Liver (tissue), 9 donors: ENCODE results near the gene PCSK1N. TPM values are rescaled to one million over a fixed set of nuclear protein-coding genes. Genes with fewer than 3 reads are reported as not detected.

Experiments
- DNase-seq: peaks from one replicate; pipeline ENCODE4 v3.0.0-alpha.2; 2017; ENCODE audit warnings: low spot score
- H3K27ac ChIP-seq, 2 donors: one replicate each; pipeline ENCODE4 v1.7.0; 2013; ENCODE audit warnings: inconsistent platforms in 2 of 2, low read length in 2 of 2, control low read depth in 1 of 2, low read depth in 1 of 2, mild to moderate bottlenecking in 1 of 2
- H3K27me3 ChIP-seq, 4 donors: one replicate each; pipeline versions ENCODE4 v1.6.1 to v1.7.0; 2013; ENCODE audit warnings: low read length in 3 of 4, inconsistent platforms in 1 of 4, mild to moderate bottlenecking in 1 of 4, moderate library complexity in 1 of 4; ENCODE audit not compliant: control insufficient read depth in 4 of 4, insufficient read depth in 4 of 4
- H3K36me3 ChIP-seq, 4 donors: one replicate each; pipeline versions ENCODE4 v1.6.1 to v1.7.0; 2013; ENCODE audit warnings: low read length in 3 of 4, mild to moderate bottlenecking in 3 of 4, low read depth in 1 of 4, moderate library complexity in 1 of 4; ENCODE audit not compliant: control insufficient read depth in 4 of 4, insufficient read depth in 3 of 4
- H3K4me1 ChIP-seq, 4 donors: one replicate each; pipeline versions ENCODE4 v1.6.1 to v1.7.0; 2013; ENCODE audit warnings: low read length in 3 of 4, mild to moderate bottlenecking in 3 of 4, moderate library complexity in 1 of 4; ENCODE audit not compliant: control insufficient read depth in 4 of 4, insufficient read depth in 4 of 4
- H3K4me3 ChIP-seq, 3 donors: one replicate each; pipeline versions ENCODE4 v1.6.1 to v1.7.0; 2013; ENCODE audit warnings: low read length in 3 of 3, control low read depth in 1 of 3, low read depth in 1 of 3, mild to moderate bottlenecking in 1 of 3
- H3K9ac ChIP-seq, 2 donors: one replicate each; pipeline ENCODE4 v1.7.0; 2013; ENCODE audit warnings: low read length in 2 of 2, mild to moderate bottlenecking in 2 of 2, moderate library complexity in 2 of 2, control low read depth in 1 of 2, low read depth in 1 of 2
- H3K9me3 ChIP-seq, 4 donors: one replicate each; pipeline versions ENCODE4 v1.6.1 to v1.7.0; 2013; ENCODE audit warnings: low read length in 3 of 4; ENCODE audit not compliant: control insufficient read depth in 4 of 4
- ATF3 ChIP-seq: IDR thresholded peaks from 2 replicates; pipeline ENCODE4 v1.6.1; 2016; ENCODE audit warnings: antibody characterized with exemption
- EGR1 ChIP-seq, 2 donors: IDR thresholded peaks; 2 replicates each; pipeline ENCODE4 v1.6.1; 2016 to 2018; ENCODE audit warnings: antibody characterized with exemption in 2 of 2, low read depth in 2 of 2
- FOXA1 ChIP-seq: IDR thresholded peaks from 2 replicates; pipeline ENCODE4 v1.6.1; 2016; ENCODE audit warnings: antibody characterized with exemption
- FOXA2 ChIP-seq: IDR thresholded peaks from 2 replicates; pipeline ENCODE4 v1.6.1; 2016; ENCODE audit warnings: antibody characterized with exemption
- GABPA ChIP-seq, 2 donors: IDR thresholded peaks in 1 of 2; conservative IDR thresholded peaks in 1 of 2; 2 replicates each; pipeline ENCODE4 v1.6.1; 2016; ENCODE audit warnings: antibody characterized with exemption in 2 of 2, mild to moderate bottlenecking in 1 of 2, moderate library complexity in 1 of 2
- HNF4A ChIP-seq, 2 donors: conservative IDR thresholded peaks; 2 replicates each; pipeline ENCODE4 v1.6.1; 2016; ENCODE audit warnings: antibody characterized with exemption in 2 of 2, mild to moderate bottlenecking in 2 of 2
- HNF4G ChIP-seq: IDR thresholded peaks from 2 replicates; pipeline ENCODE4 v1.6.1; 2016; ENCODE audit warnings: antibody characterized with exemption
- JUND ChIP-seq, 2 donors: IDR thresholded peaks; 2 replicates each; pipeline ENCODE4 v1.6.1; 2016; ENCODE audit warnings: antibody characterized with exemption in 2 of 2
- MAX ChIP-seq: IDR thresholded peaks from 2 replicates; pipeline ENCODE4 v1.6.1; 2016; ENCODE audit warnings: antibody characterized with exemption
- NR2F2 ChIP-seq: IDR thresholded peaks from 2 replicates; pipeline ENCODE4 v1.6.1; 2016; ENCODE audit warnings: antibody characterized with exemption
- RAD21 ChIP-seq, 2 donors: IDR thresholded peaks; 2 replicates each; pipeline ENCODE4 v1.6.1; 2016; ENCODE audit warnings: antibody characterized with exemption in 2 of 2, mild to moderate bottlenecking in 2 of 2
- RXRA ChIP-seq, 2 donors: IDR thresholded peaks; 2 replicates each; pipeline ENCODE4 v1.6.1; 2017 to 2018; ENCODE audit warnings: antibody characterized with exemption in 2 of 2, mild to moderate bottlenecking in 1 of 2
- SP1 ChIP-seq: IDR thresholded peaks from 2 replicates; pipeline ENCODE4 v1.6.1; 2018; ENCODE audit warnings: antibody characterized with exemption, mild to moderate bottlenecking
- TAF1 ChIP-seq: conservative IDR thresholded peaks from 2 replicates; pipeline ENCODE4 v1.6.1; 2016; ENCODE audit warnings: antibody characterized with exemption, mild to moderate bottlenecking
- YY1 ChIP-seq: IDR thresholded peaks from 2 replicates; pipeline ENCODE4 v1.6.1; 2016; ENCODE audit warnings: antibody characterized with exemption, mild to moderate bottlenecking
- WGBS: extraction: QIAGEN DNeasy Blood & Tissue Kit; methylation state at CpG from one replicate; pipeline ENCODE4 v1.1.7; 2013; 5-methylcytosine and 5-hydroxymethylcytosine counted together
- polyA plus RNA-seq, 2 donors: library from polyadenylated mRNA; stranded (reverse) in 1 of 2; unstranded in 1 of 2; fragments of 200-250 nt in 1 of 2; fragments of >200 nt in 1 of 2; fragmentation: Nextera tagmentation in 1 of 2; extraction: Ambion mirVana in 1 of 2; gene quantifications; one replicate each; pipeline versions ENCODE4 v1.2.1 to v1.2.3, GENCODE V29; 2013 to 2015
- total RNA-seq, 2 donors: library from RNA; depleted of rRNA; stranded (reverse); fragments of >200 nt; gene quantifications; one replicate each; pipeline ENCODE4 v1.2.3, GENCODE V29; 2014
- TF ChIP-seq, protein P1 (sequence below): IDR thresholded peaks from 2 replicates; pipeline ENCODE4 v1.6.1; 2016; ENCODE audit warnings: antibody characterized with exemption, mild to moderate bottlenecking
- TF ChIP-seq, protein P2 (sequence below): IDR thresholded peaks from 2 replicates; pipeline ENCODE4 v1.6.1; 2016; ENCODE audit warnings: antibody characterized with exemption
- TF ChIP-seq, protein P3 (sequence below): fragments of 150-350 bp; IDR thresholded peaks from 2 replicates; pipeline ENCODE4 v1.5.1; 2017; ENCODE audit warnings: improper control_type of control experiment, low read depth, low read length; ENCODE audit not compliant: missing input control
- donor health status: healthy.
- donor health status: healthy.
- donor health status: healthy.
- donor health status: healthy.
- donor health status: healthy.

PCSK1N gene
- total and polyA plus RNA-seq, 4 donors = 0.05 to 5.4 (median 0.92) TPM

DNA sequence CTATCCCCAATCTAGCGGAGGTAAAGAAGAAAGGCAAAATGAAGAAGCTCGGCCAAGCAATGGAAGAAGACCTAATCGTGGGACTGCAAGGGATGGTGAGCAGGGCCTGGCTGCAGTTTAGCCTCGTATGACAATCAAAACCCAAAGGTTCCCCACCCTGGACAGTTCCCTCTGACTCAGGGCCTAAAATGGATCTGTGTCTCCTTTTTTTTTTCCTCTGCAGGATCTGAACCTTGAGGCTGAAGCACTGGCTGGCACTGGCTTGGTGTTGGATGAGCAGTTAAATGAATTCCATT is 32.6 kb downstream of the PCSK1N start:
- H3K4me3 ChIP-seq = peak overlapping the region; percentile 15 to 74 (median 62)
- H3K27me3 ChIP-seq = no peaks in the 10 kb centered on the region
- WGBS = 22% methylated on average over 4 of the region's 4 CpGs
- H3K27ac ChIP-seq = peak overlapping the region; percentile 95 to 96
- no peaks in the 10 kb centered on the region for H3K9me3 ChIP-seq
- no peak for DNase-seq
- H3K36me3 ChIP-seq = peaks cover 0 to 9% (median 4%) of the 10 kb centered on the region in 4 donors
- H3K4me1 ChIP-seq = peaks cover 2 to 14% (median 5%) of the 10 kb centered on the region in 4 donors
- TF ChIP-seq ATF3 = no peak
- TF ChIP-seq, protein P1, sequence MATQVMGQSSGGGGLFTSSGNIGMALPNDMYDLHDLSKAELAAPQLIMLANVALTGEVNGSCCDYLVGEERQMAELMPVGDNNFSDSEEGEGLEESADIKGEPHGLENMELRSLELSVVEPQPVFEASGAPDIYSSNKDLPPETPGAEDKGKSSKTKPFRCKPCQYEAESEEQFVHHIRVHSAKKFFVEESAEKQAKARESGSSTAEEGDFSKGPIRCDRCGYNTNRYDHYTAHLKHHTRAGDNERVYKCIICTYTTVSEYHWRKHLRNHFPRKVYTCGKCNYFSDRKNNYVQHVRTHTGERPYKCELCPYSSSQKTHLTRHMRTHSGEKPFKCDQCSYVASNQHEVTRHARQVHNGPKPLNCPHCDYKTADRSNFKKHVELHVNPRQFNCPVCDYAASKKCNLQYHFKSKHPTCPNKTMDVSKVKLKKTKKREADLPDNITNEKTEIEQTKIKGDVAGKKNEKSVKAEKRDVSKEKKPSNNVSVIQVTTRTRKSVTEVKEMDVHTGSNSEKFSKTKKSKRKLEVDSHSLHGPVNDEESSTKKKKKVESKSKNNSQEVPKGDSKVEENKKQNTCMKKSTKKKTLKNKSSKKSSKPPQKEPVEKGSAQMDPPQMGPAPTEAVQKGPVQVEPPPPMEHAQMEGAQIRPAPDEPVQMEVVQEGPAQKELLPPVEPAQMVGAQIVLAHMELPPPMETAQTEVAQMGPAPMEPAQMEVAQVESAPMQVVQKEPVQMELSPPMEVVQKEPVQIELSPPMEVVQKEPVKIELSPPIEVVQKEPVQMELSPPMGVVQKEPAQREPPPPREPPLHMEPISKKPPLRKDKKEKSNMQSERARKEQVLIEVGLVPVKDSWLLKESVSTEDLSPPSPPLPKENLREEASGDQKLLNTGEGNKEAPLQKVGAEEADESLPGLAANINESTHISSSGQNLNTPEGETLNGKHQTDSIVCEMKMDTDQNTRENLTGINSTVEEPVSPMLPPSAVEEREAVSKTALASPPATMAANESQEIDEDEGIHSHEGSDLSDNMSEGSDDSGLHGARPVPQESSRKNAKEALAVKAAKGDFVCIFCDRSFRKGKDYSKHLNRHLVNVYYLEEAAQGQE = peak; percentile 6
- peak overlapping the region in 1 of 2 donors; percentile 96 for H3K9ac ChIP-seq

- peak; percentile 85 for DNase-seq
- WGBS = 2% methylated on average over 40 of the region's 40 CpGs
- TF ChIP-seq RAD21 (IDR thresholded peaks at IDR 0.05) = peak in 1 of 2 donors; percentile 3
- TF ChIP-seq YY1 = peak; percentile 74
- TF ChIP-seq NR2F2 = peak; percentile 26
- no peak for TF ChIP-seq JUND (IDR thresholded peaks at IDR 0.05)
- TF ChIP-seq HNF4A (conservative IDR thresholded peaks at IDR 0.05) = peak; percentile 50 to 59
- TF ChIP-seq MAX = peak; percentile 9
- TF ChIP-seq HNF4G = no peak
- TF ChIP-seq SP1 = peak; percentile 6
- no peak for TF ChIP-seq FOXA2
- TF ChIP-seq, protein P1 = no peak
- TF ChIP-seq, protein P2, sequence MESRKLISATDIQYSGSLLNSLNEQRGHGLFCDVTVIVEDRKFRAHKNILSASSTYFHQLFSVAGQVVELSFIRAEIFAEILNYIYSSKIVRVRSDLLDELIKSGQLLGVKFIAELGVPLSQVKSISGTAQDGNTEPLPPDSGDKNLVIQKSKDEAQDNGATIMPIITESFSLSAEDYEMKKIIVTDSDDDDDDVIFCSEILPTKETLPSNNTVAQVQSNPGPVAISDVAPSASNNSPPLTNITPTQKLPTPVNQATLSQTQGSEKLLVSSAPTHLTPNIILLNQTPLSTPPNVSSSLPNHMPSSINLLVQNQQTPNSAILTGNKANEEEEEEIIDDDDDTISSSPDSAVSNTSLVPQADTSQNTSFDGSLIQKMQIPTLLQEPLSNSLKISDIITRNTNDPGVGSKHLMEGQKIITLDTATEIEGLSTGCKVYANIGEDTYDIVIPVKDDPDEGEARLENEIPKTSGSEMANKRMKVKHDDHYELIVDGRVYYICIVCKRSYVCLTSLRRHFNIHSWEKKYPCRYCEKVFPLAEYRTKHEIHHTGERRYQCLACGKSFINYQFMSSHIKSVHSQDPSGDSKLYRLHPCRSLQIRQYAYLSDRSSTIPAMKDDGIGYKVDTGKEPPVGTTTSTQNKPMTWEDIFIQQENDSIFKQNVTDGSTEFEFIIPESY = no peak
- peak; percentile 43 to 49 for TF ChIP-seq RXRA (IDR thresholded peaks at IDR 0.05)
- no peak for TF ChIP-seq ATF3
- TF ChIP-seq TAF1 = peak; percentile 32
- TF ChIP-seq, protein P3, sequence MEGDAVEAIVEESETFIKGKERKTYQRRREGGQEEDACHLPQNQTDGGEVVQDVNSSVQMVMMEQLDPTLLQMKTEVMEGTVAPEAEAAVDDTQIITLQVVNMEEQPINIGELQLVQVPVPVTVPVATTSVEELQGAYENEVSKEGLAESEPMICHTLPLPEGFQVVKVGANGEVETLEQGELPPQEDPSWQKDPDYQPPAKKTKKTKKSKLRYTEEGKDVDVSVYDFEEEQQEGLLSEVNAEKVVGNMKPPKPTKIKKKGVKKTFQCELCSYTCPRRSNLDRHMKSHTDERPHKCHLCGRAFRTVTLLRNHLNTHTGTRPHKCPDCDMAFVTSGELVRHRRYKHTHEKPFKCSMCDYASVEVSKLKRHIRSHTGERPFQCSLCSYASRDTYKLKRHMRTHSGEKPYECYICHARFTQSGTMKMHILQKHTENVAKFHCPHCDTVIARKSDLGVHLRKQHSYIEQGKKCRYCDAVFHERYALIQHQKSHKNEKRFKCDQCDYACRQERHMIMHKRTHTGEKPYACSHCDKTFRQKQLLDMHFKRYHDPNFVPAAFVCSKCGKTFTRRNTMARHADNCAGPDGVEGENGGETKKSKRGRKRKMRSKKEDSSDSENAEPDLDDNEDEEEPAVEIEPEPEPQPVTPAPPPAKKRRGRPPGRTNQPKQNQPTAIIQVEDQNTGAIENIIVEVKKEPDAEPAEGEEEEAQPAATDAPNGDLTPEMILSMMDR = no peak
- no peak for TF ChIP-seq EGR1 (IDR thresholded peaks at IDR 0.05; ENCODE audit: low read depth in 2 of 2)
- TF ChIP-seq GABPA (IDR thresholded peaks at IDR 0.05 in 1 of 2, conservative IDR thresholded peaks at IDR 0.05 in 1 of 2) = no peak
- TF ChIP-seq FOXA1 = no peak
These were observed 33.1 kb downstream of the PCSK1N start for GRCh38 chrX:48802089-48802904.

More at GRCh38 chrX:48802089-48802904, 33.1 kb downstream of the PCSK1N start:
- Histone ChIP-seq H3K36me3 (peaks cover 0 to 9% (median 4%) of the 10 kb centered on the region in 4 donors), H3K4me1 (peaks cover 2 to 14% (median 5%) of the 10 kb centered on the region in 4 donors), H3K27me3 (no peaks in the 10 kb centered on the region), H3K9ac (peak overlapping the region in 1 of 2 donors; percentile 96), H3K9me3 (no peaks in the 10 kb centered on the region), H3K4me3 (peak overlapping the region; percentile 62 to 74 (median 64)), H3K27ac (peak overlapping the region; percentile 95 to 96)
